ENCODE data around the gene DLG1.

DNA sequence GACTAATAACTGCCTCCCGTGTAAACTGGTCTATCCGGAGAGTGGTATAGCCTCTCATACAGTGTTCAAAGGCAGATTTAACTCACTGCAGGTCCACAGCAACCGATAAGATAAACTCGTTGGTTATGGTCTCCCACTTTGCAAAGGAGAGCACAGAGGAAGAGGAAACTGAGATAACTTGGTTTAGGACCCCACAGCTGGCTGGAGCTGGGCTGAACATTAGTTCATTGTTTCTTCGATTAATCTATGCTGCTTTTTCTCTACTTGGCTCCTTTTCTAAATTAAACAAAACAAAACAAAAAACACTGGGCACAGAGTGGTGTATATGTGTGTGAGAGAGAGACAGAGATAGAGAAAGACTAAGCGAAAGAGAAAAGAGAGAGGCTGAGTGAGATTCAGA lies 5.0 kb upstream of the DLG1 start:
- TF ChIP-seq CTCF (IDR thresholded peaks at IDR 0.05) (no peak), POLR2A (IDR thresholded peaks at IDR 0.05) (no peak)
